Glutamatergic neuron (in vitro differentiated cells): ENCODE results near the gene ALOX15B. TPM values are rescaled to one million over a fixed set of nuclear protein-coding genes. Genes with fewer than 3 reads are reported as not detected.

Experiments used
- DNase-seq: peaks from one replicate; pipeline ENCODE4 v3.0.0; 2022
- H3K27ac Mint-ChIP-seq: one replicate; pipeline ENCODE4 v1.8.0; 2020; ENCODE audit warnings: mild to moderate bottlenecking, mixed read lengths, inconsistent platforms; ENCODE audit not compliant: unreplicated experiment
- H3K27me3 Mint-ChIP-seq: one replicate; pipeline ENCODE4 v1.8.0; 2020; ENCODE audit warnings: mild to moderate bottlenecking, moderate library complexity, mixed read lengths, inconsistent platforms; ENCODE audit not compliant: unreplicated experiment
- H3K36me3 Mint-ChIP-seq: one replicate; pipeline ENCODE4 v1.8.0; 2020; ENCODE audit warnings: mild to moderate bottlenecking, mixed read lengths, inconsistent platforms; ENCODE audit not compliant: unreplicated experiment
- H3K4me1 Mint-ChIP-seq: one replicate; pipeline ENCODE4 v1.8.0; 2020; ENCODE audit warnings: mild to moderate bottlenecking, low read depth, mixed read lengths, inconsistent platforms; ENCODE audit not compliant: unreplicated experiment
- H3K4me3 Mint-ChIP-seq: one replicate; pipeline ENCODE4 v1.8.0; 2020; ENCODE audit warnings: mild to moderate bottlenecking, mixed read lengths, inconsistent platforms; ENCODE audit not compliant: unreplicated experiment
- H3K9me3 Mint-ChIP-seq: one replicate; pipeline ENCODE4 v1.8.0; 2020; ENCODE audit warnings: mild to moderate bottlenecking, moderate library complexity, mixed read lengths, inconsistent platforms; ENCODE audit not compliant: unreplicated experiment
- total RNA-seq: library from RNA; stranded (reverse); fragmentation: NEBNext Ultra II Directional; extraction: Animal tissue kit (Norgen Biotek cat#: 25700); gene quantifications from one replicate; pipeline ENCODE4 v1.2.1, GENCODE V29; 2021; ENCODE audit not compliant: unreplicated experiment
- TF ChIP-seq, protein P1 (sequence below): fragments of 200-600 bp; sonication (generic); IDR thresholded peaks from one replicate; pipeline ENCODE4 v1.5.0; 2021; ENCODE audit not compliant: partially characterized antibody, unreplicated experiment

The ALOX15B gene
- total RNA-seq, 1 donor from 2014 or later, result not detected

- peaks cover 11% of the 10 kb centered on the region for H3K27me3 Mint-ChIP-seq
- H3K4me3 Mint-ChIP-seq, result no peak overlapping the region
- TF ChIP-seq, protein P1, sequence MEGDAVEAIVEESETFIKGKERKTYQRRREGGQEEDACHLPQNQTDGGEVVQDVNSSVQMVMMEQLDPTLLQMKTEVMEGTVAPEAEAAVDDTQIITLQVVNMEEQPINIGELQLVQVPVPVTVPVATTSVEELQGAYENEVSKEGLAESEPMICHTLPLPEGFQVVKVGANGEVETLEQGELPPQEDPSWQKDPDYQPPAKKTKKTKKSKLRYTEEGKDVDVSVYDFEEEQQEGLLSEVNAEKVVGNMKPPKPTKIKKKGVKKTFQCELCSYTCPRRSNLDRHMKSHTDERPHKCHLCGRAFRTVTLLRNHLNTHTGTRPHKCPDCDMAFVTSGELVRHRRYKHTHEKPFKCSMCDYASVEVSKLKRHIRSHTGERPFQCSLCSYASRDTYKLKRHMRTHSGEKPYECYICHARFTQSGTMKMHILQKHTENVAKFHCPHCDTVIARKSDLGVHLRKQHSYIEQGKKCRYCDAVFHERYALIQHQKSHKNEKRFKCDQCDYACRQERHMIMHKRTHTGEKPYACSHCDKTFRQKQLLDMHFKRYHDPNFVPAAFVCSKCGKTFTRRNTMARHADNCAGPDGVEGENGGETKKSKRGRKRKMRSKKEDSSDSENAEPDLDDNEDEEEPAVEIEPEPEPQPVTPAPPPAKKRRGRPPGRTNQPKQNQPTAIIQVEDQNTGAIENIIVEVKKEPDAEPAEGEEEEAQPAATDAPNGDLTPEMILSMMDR, result no peak
- DNase-seq, result no peak
- no peak overlapping the region for H3K27ac Mint-ChIP-seq
- H3K4me1 Mint-ChIP-seq, result no peaks in the 10 kb centered on the region
- H3K9me3 Mint-ChIP-seq, result peaks cover 1% of the 10 kb centered on the region
- H3K36me3 Mint-ChIP-seq, result no peaks in the 10 kb centered on the region
Observed at GRCh38 chr17:8046306-8046928, 7.6 kb downstream of the ALOX15B start.

DNA sequence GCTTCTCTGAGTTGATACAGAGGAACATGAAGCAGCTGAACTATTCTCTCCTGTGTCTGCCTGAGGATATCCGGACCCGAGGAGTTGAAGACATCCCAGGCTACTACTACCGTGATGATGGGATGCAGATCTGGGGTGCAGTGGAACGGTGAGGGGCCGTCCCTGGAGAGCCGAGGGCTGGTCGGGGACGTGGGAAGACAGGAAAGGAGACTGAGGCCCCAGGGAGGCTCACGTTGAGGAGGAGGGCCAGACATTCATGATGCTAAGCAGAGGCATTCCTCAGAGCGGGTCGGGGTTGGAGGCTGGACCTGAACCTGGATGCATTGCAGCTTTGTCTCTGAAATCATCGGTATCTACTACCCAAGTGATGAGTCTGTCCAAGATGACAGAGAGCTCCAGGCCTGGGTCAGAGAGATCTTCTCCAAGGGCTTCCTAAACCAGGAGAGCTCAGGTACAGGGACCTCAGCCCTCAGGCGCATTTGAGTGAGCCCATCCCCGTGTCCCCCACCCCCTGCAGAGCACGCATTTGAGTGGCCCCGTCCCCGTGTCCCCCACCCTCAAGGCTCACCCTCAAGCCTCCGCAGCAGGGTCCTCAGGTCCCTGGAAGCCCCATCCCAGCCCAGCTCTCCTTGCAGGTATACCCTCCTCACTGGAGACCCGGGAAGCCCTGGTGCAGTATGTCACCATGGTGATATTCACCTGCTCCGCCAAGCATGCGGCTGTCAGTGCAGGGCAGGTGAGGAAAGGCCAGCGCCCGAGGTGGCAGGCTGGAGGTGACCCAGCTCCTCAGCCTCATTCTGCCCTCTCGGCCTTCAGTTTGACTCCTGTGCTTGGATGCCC lies 8.3 kb downstream of the ALOX15B start:
- Mint-ChIP-seq H3K27ac (no peak overlapping the region), H3K4me3 (no peak overlapping the region), H3K4me1 (no peaks in the 10 kb centered on the region), H3K27me3 (peaks cover 11% of the 10 kb centered on the region), H3K36me3 (no peaks in the 10 kb centered on the region), H3K9me3 (peaks cover 4% of the 10 kb centered on the region)
- no peak for DNase-seq
- TF ChIP-seq, protein P1, result no peak

DNA sequence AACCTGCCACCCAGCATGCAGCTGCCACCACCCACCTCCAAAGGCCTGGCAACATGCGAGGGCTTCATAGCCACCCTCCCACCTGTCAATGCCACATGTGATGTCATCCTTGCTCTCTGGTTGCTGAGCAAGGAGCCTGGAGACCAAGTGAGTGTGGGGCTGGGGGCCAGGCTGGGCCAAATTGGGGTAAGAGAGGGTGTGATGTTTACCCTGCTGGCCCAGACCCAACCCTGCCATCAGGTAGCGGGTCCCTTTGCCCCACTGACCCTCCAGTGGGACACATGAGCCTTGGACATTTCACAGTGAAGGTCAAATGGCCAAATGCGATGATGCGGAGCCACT lies 8.9 kb downstream of the ALOX15B start:
- H3K36me3 Mint-ChIP-seq, result no peaks in the 10 kb centered on the region
- H3K27me3 Mint-ChIP-seq, result peaks cover 11% of the 10 kb centered on the region

GRCh38 chr17:8048236-8048635 lies 9.4 kb downstream of the ALOX15B start:
- Mint-ChIP-seq H3K36me3 (no peaks in the 10 kb centered on the region), H3K27me3 (peaks cover 8% of the 10 kb centered on the region), H3K27ac (no peak overlapping the region), H3K9me3 (peaks cover 4% of the 10 kb centered on the region), H3K4me3 (no peak overlapping the region), H3K4me1 (no peaks in the 10 kb centered on the region)
- DNase-seq, result no peak
- TF ChIP-seq, protein P1, result no peak

More for the DNA sequence above, 8.9 kb downstream of the ALOX15B start:
- H3K4me1 Mint-ChIP-seq, result no peaks in the 10 kb centered on the region
- TF ChIP-seq, protein P1, result no peak
- no peak for DNase-seq
- no peak overlapping the region for H3K4me3 Mint-ChIP-seq
- H3K27ac Mint-ChIP-seq, result no peak overlapping the region
- peaks cover 4% of the 10 kb centered on the region for H3K9me3 Mint-ChIP-seq

DNA sequence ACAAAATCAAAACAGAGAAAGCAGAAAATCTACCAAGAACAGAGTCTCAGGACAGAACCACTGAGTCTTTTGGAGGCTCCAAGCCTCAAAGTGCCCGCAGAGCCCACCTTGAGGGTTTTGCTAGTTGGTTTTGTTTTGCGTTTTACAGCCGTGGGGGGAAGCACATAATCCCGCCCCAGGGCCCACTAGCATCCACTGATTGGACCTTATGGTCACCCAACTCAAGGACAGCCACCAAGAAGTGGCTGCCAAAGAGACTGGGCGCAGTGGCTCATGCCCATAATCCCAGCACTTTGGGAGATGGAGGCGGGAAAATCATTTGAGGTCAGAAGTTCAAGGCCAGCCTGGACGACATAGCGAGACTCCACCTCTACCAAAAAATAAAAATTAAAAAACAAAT lies 9.9 kb downstream of the ALOX15B start:
- peaks cover 4% of the 10 kb centered on the region for H3K9me3 Mint-ChIP-seq
- no peak for DNase-seq
- TF ChIP-seq, protein P1, result no peak
- no peaks in the 10 kb centered on the region for H3K36me3 Mint-ChIP-seq
- H3K4me1 Mint-ChIP-seq, result no peaks in the 10 kb centered on the region
- H3K27me3 Mint-ChIP-seq, result peaks cover 5% of the 10 kb centered on the region
- H3K27ac Mint-ChIP-seq, result no peak overlapping the region
- H3K4me3 Mint-ChIP-seq, result no peak overlapping the region
